Hematopoietic multipotent progenitor cell treated with erythropoietin and hydrocortisone succinate and interleukin-3 and kit ligand, for 17 days (in vitro differentiated cells): ENCODE measurements around the gene FTO.

Source experiments
- DNase-seq: peaks from one replicate; pipeline ENCODE4 v3.0.0-alpha.2; 2015; ENCODE audit warnings: low spot score

The FTO gene

DNA sequence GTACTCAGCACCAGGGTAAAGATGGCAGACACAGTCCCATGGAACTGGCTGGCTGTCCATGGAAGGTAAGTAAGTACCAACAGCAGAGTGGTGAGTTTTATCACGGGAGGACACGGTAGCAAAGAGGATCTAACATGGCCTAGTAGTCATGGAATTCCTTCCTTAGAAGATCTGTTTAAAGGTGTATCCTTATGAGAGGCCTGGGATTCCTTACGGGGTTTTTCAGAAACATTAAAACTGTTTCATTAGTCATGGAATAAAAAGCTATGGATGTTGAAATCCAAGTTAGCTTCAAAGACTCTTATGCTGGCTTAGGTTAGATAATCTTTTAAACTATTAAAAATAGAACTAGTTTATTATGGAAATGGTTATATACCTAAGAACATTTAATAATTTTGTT lies 7.4 kb downstream of the FTO start:
- no peak for DNase-seq

DNA sequence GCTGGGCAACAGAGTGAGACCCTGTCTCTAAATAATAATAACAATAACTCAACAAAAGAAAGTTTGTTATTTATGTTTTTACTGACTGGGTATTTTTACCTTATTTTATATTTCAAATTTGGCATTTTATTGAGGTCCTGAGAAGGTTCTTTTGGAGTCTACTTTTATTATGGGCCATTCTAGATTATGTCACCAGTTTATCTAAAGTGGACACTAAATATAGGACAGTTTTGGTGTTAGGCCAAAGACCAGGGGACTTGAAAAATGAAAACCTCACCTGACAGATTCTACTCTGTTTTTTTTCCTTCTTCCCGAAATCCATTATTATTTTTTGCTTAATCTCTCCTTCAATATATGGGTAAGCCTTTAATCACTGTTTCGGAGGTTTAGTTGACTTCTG lies 8.1 kb downstream of the FTO start:
- no peak for DNase-seq

DNA sequence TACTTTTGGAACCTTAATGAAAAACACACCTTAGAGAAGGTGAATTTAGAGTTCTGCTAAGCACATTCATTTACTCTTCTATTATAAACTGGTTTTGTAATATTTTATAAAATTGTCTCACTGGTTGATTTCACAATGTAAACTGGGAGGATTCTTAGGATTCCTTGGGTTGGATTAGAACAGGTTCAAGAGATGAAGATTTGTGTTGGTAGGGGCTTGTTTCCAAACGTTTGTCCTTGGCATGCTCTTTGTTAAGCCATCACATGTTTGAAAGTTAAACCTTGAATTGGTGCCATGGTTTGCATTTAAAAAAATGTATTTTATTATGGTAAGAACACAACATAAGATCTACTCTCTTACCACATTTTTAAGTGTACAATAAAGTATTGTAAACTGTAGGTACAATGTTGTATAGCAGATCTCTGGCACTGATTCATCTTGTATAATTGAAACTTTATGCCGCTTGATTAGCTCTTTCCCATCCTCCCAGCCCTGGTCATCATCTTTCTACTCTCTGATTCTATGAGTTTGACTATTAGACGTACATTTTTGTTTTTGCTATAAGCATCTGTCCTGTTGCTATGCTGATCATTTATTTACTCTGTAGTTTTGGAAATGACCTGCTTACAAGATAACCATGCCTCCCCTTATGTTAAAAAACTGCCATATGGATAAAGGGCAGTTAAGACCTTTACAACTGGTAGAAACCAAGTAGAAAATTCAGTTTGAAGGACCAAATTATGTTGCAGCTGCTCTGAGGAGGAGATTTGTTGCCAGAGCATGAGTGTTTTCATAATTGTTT lies 9.6 kb downstream of the FTO start:
- no peak for DNase-seq

DNA sequence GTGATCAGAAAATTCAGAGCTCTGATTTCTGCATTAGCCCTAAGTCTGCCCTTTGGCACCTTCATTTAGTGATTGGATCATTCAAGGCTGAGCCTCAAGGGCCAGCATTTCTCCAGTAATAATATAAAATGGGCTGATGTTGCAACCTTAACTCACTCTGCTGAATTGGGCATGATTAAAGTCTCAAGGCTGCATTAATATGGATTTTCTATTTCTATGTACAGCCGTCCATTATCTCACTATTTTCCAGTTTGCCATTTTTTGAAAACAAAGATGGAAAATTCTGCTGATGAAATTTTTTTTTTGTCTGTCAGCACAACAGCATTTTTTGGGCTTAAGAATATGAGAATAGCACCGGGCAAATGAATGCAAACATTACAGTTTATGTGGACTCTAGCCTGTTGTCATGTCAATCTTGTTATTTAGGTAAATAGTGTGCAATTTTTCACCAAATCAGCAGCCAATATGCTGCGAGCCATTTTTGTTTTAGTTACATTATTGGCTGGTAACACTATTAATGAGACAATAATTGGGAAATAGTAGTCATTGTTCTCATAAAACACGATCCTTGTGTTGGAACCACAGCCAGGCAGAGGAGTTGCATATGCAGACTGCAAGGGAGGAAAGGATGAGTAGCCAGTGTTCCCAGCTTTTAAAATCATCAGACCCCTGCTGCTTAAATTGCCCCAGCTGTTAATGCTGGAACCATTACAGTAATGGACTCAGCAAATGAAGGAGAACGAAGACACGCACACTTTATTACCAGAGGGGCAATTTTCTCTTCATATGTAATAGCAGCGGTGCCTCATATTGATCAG lies 10.5 kb downstream of the FTO start:
- no peak for DNase-seq

DNA sequence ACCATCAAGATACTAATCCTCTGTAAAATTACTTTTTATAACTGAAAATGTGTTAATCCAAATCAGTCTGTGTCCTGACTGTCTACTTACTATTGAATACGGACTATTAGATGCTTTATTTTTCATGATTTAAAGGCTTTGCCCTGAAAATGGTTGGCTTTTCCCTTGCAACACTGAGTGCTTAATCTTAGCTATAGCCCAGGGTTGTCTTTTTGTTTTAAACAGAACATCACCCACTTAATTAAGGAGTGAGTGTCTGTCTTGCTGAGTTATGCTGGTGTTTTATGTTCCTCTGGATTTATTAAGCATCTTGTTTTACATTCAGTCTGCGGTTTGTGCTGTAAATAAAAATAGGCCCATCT lies 11.0 kb downstream of the FTO start:
- DNase-seq: no peak

DNA sequence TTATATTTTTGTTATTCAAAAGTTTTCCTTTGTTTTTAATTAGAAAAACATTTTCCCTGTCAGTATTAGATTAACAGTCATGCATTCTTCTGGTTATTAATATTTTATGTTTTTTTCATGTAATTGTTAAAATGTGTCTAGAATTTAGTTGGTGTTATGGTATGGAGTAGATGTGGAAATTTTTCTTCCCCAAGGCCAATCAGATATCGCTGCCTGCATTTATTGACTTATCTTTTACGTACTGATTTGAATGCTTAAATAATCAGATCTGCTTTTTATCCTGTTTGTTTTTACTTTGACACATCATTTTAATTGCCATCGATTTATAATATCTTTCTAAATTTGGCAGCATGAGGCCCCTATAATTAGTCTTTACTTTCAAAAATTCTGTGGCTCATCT lies 13.6 kb downstream of the FTO start:
- DNase-seq: no peak

- no peak for DNase-seq
Measured at GRCh38 chr16:53721017-53721416, 17.1 kb downstream of the FTO start.

DNA sequence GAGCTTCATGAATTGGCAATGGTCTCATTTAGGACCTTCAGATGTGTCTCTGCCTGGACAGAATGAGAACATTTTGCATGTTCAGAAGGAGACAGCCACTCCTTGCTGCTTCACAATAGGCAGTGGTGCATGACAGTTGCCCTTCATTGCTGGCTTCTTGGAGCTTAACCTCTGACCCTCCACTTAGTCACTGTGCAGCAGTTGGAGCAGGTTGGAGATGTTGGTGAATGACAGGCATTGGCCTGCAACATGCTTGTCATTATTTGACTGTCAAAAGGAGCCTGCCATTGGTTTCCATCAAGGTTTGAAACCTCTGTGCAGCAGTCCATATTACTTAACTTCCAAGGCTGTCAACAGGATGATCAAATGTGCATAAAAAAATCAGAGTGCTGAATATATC lies 22.7 kb downstream of the FTO start:
- DNase-seq: no peak

- DNase-seq: no peak
Measured at GRCh38 chr16:53730693-53731092, 26.7 kb downstream of the FTO start.

GRCh38 chr16:53732296-53732929 lies 28.5 kb downstream of the FTO start:
- DNase-seq: no peak

GRCh38 chr16:53734908-53735307 lies 31.0 kb downstream of the FTO start:
- no peak for DNase-seq

- DNase-seq: no peak
Measured at GRCh38 chr16:53736297-53736696, 32.3 kb downstream of the FTO start.

DNA sequence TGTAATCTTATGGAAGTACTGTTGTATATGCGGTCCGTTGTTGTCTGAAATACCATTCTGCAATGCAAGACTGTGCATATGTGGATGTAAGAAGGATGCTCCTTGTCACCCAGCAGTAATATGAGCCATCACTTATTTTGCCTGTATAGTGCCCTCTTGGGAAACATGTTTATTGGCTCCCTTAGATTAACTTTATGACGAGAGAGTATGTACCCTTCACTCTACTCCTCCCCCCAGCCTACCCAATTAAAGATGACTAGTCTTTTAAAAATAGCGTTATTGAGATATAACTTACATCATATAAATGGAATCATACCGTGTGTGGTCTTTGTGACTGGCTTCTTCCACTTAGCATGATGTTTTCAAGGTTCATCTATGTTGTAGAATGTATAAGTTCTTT lies 33.6 kb downstream of the FTO start:
- DNase-seq: no peak

GRCh38 chr16:53740476-53740875 lies 36.5 kb downstream of the FTO start:
- no peak for DNase-seq

DNA sequence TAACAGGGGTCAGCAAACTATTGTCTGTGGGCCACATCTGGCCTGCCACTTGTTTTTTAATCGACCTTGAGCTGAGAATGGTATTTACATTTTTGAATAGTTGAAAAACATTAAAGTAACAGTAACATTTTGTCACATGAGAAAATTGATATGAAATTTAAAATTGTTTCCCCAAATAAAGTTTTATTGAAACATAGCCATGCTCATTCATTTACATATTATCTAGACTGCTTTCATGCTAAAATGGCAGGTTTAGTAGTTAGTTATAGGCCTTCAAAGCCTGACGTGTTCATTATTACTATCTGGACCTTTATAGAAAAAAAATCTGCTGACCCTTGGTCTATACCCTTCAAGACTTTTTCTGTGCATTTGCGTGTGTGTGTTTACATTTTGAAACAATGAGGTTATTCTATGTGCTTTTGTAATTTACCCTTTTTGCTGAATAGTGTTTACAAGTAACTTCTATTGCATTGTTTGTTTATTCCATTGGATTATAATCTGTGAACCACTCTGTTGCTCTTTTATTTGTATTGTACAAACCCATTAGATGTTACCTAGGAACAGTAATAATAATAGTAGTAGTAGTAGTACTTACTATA lies 37.1 kb downstream of the FTO start:
- no peak for DNase-seq

DNA sequence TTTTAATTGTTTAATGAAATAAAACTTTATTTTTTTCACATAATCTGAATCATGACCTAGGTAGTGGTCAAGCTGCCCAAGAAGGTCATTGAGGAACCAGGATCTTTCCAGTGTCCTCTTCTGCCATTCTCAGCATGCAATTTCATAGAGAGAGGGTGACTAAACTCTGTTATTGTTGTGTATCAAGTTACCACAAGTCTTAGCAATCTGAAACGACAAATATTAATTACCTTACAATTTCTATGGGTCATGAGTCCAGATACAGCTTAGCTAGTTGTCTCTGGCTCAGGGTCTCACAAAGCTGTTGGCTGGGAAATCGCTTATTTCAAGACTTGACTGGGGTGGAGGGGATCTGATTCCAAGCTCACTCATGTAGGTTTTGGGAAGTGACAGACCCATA lies 37.6 kb downstream of the FTO start:
- no peak for DNase-seq

DNA sequence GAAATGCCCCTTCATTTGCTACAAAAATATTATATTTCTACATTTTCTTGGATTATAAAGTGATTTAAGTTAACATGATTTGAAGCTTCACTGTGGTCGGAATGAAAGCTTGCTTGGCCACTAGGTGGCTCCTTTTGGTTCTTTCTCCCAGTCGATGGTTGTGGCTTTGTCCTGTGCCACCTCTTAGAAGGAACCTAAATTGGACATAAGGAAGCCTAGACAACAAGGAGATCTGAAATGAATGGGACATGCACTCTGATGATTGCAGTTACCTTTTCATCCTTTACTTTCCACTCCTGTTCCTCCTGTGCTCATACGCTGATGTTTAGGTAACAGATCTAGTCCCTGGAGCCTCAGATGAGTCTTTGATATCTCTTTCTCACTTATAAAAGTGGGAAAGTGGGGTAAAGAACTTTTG lies 39.2 kb downstream of the FTO start:
- DNase-seq: no peak

GRCh38 chr16:53744449-53744848 lies 40.5 kb downstream of the FTO start:
- no peak for DNase-seq

DNA sequence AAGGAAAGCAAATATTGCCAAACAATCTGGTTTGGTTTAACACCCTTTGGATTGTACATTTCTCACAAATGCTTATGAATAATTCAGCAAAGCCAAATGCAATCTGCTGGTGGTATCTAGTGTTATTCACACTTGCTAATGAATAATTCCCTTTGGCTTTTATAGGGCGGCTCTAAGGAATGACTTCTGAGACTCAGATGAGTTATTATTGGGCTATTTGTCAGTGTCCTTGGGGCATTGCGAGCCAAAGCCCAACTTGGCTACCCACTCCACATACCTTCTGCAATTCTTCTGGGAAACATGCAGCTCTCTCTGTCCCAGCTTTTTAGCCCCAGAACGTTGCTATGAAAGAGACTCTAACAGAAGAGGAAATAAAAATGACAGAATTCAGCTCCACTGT lies 41.1 kb downstream of the FTO start:
- no peak for DNase-seq

GRCh38 chr16:53745753-53746266 lies 41.9 kb downstream of the FTO start:
- DNase-seq: no peak

- no peak for DNase-seq
Measured at GRCh38 chr16:53752560-53752959, 48.6 kb downstream of the FTO start.

- DNase-seq: no peak
Measured at GRCh38 chr16:53753431-53753830, 49.5 kb downstream of the FTO start.
